Measurements from ENCODE around the gene SPART.

Gene SPART

DNA sequence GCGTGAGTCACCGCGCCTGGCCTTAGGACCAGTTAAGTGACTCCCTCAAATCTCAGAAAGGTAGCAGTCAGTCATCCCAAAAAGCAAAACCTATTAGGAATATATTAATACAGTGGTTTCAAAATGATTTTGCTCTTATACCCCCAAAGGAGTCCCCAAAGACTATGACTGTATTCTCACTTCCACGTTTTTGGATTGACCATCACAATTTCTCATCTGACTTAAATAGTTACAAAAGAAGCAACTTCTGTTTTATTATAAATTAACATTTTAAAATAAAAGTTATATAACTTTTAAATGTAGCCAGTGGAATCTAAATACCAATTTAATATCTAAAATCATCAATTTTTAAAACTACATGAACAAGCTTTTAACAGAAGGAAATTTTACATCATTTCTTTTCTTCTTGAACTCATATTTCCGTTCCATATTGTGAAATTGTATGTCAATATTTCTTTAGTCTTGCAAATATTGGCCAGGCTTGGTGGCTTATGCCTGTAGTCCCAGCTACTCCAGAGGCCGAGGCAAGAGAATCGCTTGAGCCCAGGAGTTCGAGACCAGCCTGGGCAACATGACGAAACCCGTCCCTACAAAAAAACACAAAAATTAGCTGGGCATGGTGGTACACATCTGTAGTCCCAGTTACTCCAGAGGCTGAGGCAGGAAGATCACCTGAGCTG lies 1.5 kb upstream of the SPART start:
- Mint-ChIP-seq H3K4me1 (peaks cover 27% of the 10 kb centered on the region), H3K4me3 (peak overlapping the region; percentile 95 to 97 (median 96)), H3K27me3 (ENCODE audit: low read depth) (no peaks in the 10 kb centered on the region), H3K36me3 (ENCODE audit: low read depth) (no peaks in the 10 kb centered on the region), H3K27ac (peak overlapping the region in 1 of 3 experiments; percentile 100), H3K9me3 (no peaks in the 10 kb centered on the region)
- TF ChIP-seq, protein P1, sequence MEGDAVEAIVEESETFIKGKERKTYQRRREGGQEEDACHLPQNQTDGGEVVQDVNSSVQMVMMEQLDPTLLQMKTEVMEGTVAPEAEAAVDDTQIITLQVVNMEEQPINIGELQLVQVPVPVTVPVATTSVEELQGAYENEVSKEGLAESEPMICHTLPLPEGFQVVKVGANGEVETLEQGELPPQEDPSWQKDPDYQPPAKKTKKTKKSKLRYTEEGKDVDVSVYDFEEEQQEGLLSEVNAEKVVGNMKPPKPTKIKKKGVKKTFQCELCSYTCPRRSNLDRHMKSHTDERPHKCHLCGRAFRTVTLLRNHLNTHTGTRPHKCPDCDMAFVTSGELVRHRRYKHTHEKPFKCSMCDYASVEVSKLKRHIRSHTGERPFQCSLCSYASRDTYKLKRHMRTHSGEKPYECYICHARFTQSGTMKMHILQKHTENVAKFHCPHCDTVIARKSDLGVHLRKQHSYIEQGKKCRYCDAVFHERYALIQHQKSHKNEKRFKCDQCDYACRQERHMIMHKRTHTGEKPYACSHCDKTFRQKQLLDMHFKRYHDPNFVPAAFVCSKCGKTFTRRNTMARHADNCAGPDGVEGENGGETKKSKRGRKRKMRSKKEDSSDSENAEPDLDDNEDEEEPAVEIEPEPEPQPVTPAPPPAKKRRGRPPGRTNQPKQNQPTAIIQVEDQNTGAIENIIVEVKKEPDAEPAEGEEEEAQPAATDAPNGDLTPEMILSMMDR (IDR thresholded peaks at IDR 0.05; ENCODE audit: unreplicated experiment in 3 of 3) = no peak

DNA sequence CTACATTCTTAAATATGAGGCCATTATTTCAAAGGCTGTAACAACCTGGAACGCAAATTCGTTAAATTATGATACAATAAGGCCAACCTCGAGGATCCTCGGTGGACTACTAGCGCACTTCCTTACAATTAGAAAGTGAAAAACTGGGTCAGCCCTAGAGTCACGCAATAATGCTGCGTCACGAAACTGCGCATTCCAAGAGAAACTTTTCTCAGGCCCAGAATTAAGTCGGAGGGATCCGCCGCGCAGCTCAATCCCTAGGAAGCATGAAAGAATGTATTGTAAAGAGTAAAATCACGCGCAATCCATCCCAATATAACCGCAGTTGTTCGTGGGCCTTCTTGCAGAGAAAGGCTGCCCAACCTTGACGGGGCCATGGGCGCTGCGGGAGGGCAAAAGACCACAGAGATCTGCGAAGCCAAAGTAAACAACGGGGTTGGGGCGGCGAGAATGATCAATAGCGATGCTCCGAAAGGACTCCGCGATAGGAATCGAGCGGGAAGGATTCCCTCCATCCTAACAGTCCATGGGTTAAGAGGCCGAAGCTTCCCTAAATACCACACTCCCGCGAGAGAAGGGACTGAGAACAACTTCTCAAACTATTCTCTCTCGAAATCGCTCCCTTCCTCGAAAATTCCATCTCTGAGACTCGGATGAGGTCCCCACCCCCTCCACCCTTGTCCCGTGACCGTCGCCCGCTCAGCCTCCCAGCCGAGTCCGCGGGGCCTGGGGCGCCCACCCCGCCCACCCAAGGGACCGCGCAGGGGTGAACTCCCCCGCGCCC lies 564 bp downstream of the SPART start:
- Mint-ChIP-seq H3K9me3 (no peaks in the 10 kb centered on the region), H3K4me1 (peaks cover 37% of the 10 kb centered on the region), H3K4me3 (peak overlapping the region; percentile 95 to 97 (median 96)), H3K36me3 (ENCODE audit: low read depth) (no peaks in the 10 kb centered on the region), H3K27me3 (ENCODE audit: low read depth) (no peaks in the 10 kb centered on the region), H3K27ac (peak overlapping the region; percentile 99 to 100 (median 99))
- TF ChIP-seq, protein P1 (IDR thresholded peaks at IDR 0.05; ENCODE audit: unreplicated experiment in 3 of 3) = no peak

DNA sequence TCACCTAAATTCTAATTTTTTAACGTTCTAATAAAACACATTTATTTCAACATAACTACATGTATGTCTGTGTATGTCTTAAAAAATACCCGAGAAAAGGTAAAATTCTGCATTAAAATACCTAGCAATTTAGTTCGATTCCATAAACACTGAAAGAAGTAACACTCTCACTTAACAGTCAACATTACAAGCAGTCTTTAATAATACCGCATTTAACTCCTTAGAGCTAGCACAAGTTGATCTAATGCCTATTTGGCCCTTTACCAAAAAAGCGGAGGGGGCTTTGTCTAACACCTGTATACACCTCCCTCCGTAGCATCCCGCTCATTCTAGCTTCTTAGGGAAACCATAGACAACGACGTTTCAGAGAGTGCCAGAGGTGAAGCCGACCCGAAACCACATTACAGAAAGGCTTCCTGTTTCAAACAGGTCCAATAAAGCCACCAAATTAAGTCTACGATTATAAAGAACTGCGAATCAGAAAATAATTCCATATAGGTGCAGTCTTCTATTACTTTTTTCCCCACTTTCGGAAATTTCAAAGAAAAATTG lies 1.2 kb downstream of the SPART start:
- Mint-ChIP-seq H3K27me3 (ENCODE audit: low read depth) (no peaks in the 10 kb centered on the region), H3K4me3 (peak overlapping the region; percentile 95 to 97 (median 96)), H3K4me1 (peaks cover 37% of the 10 kb centered on the region), H3K9me3 (no peaks in the 10 kb centered on the region), H3K27ac (peak overlapping the region; percentile 99 to 100 (median 99)), H3K36me3 (ENCODE audit: low read depth) (no peaks in the 10 kb centered on the region)
- TF ChIP-seq, protein P1 (IDR thresholded peaks at IDR 0.05; ENCODE audit: unreplicated experiment in 3 of 3) = no peak

DNA sequence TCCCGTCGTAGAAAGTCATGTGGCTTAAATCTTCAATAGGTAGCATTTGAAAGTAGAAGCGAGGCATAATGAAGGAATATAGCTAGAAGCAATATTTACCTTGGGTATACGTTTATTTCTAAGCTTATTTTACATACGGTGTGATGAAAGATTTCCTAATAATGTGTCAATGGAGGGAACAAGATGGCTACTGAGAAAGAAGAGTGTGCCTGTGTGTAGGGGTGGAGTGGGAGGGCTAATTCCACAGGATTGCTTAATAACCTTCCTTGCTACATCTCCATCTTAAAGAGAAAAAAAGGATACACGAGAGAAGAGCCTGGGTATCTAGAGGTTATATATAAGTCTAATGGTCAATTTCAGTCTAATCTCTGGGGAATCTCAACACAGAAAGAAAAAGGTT lies 2.0 kb downstream of the SPART start:
- H3K4me1 Mint-ChIP-seq = peaks cover 37% of the 10 kb centered on the region
- H3K27ac Mint-ChIP-seq = peak overlapping the region; percentile 59 to 100 (median 66)
- H3K9me3 Mint-ChIP-seq = no peaks in the 10 kb centered on the region
- no peaks in the 10 kb centered on the region for H3K27me3 Mint-ChIP-seq (ENCODE audit: low read depth)
- TF ChIP-seq, protein P1 (IDR thresholded peaks at IDR 0.05; ENCODE audit: unreplicated experiment in 3 of 3) = no peak
- H3K36me3 Mint-ChIP-seq (ENCODE audit: low read depth) = no peaks in the 10 kb centered on the region
- peak overlapping the region; percentile 95 to 97 (median 96) for H3K4me3 Mint-ChIP-seq

DNA sequence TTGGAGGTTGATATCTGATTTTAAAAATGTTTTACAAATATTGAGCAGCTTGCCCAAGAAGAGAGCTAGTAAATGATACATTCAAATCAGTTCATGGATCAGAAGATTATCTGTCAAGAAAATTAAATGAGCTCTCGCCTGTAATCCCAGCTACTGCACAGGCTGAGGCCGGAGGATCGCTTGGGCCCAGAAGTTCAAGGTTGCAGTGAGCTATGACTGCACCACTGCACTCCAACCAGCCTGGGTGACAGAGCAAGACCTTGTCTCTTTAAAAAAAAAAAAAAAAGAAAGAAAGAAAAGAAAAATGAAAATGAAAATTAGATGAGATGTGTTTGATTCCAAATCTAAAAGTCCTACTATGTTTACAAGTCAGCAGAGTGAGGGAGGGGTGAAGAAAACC lies 2.4 kb downstream of the SPART start:
- TF ChIP-seq, protein P1 (IDR thresholded peaks at IDR 0.05; ENCODE audit: unreplicated experiment in 3 of 3) = no peak
- Mint-ChIP-seq H3K27ac (peak overlapping the region; percentile 59 to 100 (median 66)), H3K4me1 (peaks cover 41% of the 10 kb centered on the region), H3K27me3 (ENCODE audit: low read depth) (no peaks in the 10 kb centered on the region), H3K9me3 (no peaks in the 10 kb centered on the region), H3K36me3 (ENCODE audit: low read depth) (no peaks in the 10 kb centered on the region), H3K4me3 (peak overlapping the region; percentile 95 to 97 (median 96))

Measured in nephron (organoid).